WTC11 (cell line): ENCODE measurements around the gene PPP4C.

Source experiments
- AFF4 ChIP-seq: sonication (generic); formaldehyde crosslinking; IDR thresholded peaks from 2 replicates; pipeline ENCODE4 v1.8.1; 2023; ENCODE audit warnings: mild to moderate bottlenecking, missing genetic modification reagents, borderline replicate concordance
- ATF6 ChIP-seq: sonication (generic); formaldehyde crosslinking; IDR thresholded peaks from 2 replicates; pipeline ENCODE4 v1.8.1; 2023; ENCODE audit warnings: mild to moderate bottlenecking, missing genetic modification reagents
- CREM ChIP-seq: sonication (generic); formaldehyde crosslinking; IDR thresholded peaks from 2 replicates; pipeline ENCODE4 v1.8.1; 2022; ENCODE audit warnings: mild to moderate bottlenecking, missing genetic modification reagents, moderate library complexity
- CTCF ChIP-seq: fragments of 200-600 bp; IDR thresholded peaks from 2 replicates; pipeline ENCODE4 v1.8.0; 2022; ENCODE audit warnings: antibody characterized with exemption
- ESRRA ChIP-seq: sonication (generic); formaldehyde crosslinking; IDR thresholded peaks from 2 replicates; pipeline ENCODE4 v1.8.1; 2022; ENCODE audit warnings: mild to moderate bottlenecking, missing genetic modification reagents, borderline replicate concordance
- FOXK1 ChIP-seq: sonication (generic); formaldehyde crosslinking; IDR thresholded peaks from 2 replicates; pipeline ENCODE4 v1.8.0; 2022; ENCODE audit warnings: mild to moderate bottlenecking, moderate library complexity, missing genetic modification reagents
- JUN ChIP-seq: sonication (generic); formaldehyde crosslinking; IDR thresholded peaks from 2 replicates; pipeline ENCODE4 v1.8.0; 2023; ENCODE audit warnings: mild to moderate bottlenecking, missing genetic modification reagents
- PRDM15 ChIP-seq: sonication (generic); formaldehyde crosslinking; IDR thresholded peaks from 2 replicates; pipeline ENCODE4 v1.8.0; 2022; ENCODE audit warnings: missing genetic modification reagents
- STAT6 ChIP-seq: sonication (generic); formaldehyde crosslinking; conservative IDR thresholded peaks from 2 replicates; pipeline ENCODE4 v1.8.1; 2023; ENCODE audit warnings: mild to moderate bottlenecking, low read depth, missing genetic modification reagents, moderate library complexity
- USF2 ChIP-seq: sonication (generic); formaldehyde crosslinking; IDR thresholded peaks from 2 replicates; pipeline ENCODE4 v1.8.1; 2023; ENCODE audit warnings: mild to moderate bottlenecking, missing genetic modification reagents, moderate library complexity
- ZNF423 ChIP-seq: fragments of 250-450 bp; sonication (Bioruptor Pico); IDR thresholded peaks from 2 replicates; pipeline ENCODE4 v2.1.2; 2022; ENCODE audit warnings: mild to moderate bottlenecking, moderate library complexity

- TF ChIP-seq CTCF (no peak), USF2 (no peak), ZNF423 (CRISPR knock-in tag) (no peak), STAT6 (CRISPR knock-in tag) (no peak), JUN (CRISPR knock-in tag) (no peak), ESRRA (no peak), AFF4 (CRISPR knock-in tag) (no peak), PRDM15 (CRISPR knock-in tag) (no peak), CREM (CRISPR knock-in tag) (no peak), FOXK1 (no peak), ATF6 (CRISPR knock-in tag) (no peak)
Observed at GRCh38 chr16:30033270-30033669, 42.5 kb upstream of the PPP4C start.
